NCI-H2107 treated with DMSO at 0.1 percent for 48 hours (cell line): Measurements from ENCODE around the gene GLIPR1L2.

ENCODE experiments used
- DNase-seq: peaks from one replicate; lab custom pipeline; 2025; ENCODE audit not compliant: unreplicated experiment; lab: John Stamatoyannopoulos, UW

The GLIPR1L2 gene

GRCh38 chr12:75476071-75476470 is 85.2 kb downstream of the GLIPR1L2 start:
- DNase-seq = no peak

DNA sequence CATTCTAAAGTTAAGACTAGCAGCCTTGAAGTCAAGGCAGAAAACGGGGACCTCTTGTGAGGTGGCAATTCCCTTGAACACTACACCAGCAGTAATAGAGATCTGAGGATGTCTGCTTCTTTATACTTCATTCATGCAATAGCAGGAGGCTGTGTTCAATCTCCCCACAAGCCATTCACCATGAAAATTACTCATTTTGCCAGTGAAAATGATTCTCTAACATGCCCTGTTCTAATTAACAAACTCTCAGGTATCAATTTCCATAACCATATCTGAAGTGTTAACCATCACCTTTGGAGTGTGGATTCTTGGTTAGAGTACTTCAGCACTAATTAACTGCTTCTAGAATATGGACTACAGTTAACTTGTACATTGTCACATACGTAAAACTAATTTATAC is 86.2 kb downstream of the GLIPR1L2 start:
- no peak for DNase-seq

- DNase-seq = no peak
Measured at GRCh38 chr12:75478116-75478794, 87.4 kb downstream of the GLIPR1L2 start.

- no peak for DNase-seq
Measured at GRCh38 chr12:75479963-75480461, 89.1 kb downstream of the GLIPR1L2 start.

- DNase-seq = no peak
Measured at GRCh38 chr12:75480469-75480949, 89.6 kb downstream of the GLIPR1L2 start, which contains the start of gene GLIPR1. TSS of gene GLIPR1 (plus strand) at chr12:75480755. CDS start at chr12:75480881, 126 bp downstream.

- DNase-seq = no peak
Measured at GRCh38 chr12:75481013-75481705, 90.3 kb downstream of the GLIPR1L2 start.

GRCh38 chr12:75481774-75482173 is 90.9 kb downstream of the GLIPR1L2 start:
- no peak for DNase-seq
